ENCODE results near the gene SLC39A1. TPM values are rescaled to one million over a fixed set of nuclear protein-coding genes. Genes with fewer than 3 reads are reported as not detected.

The SLC39A1 gene
- total and polyA plus RNA-seq, 2 donors (not counting 3 experiments of a cell fraction or from before 2014, with no cell fraction given): 75.8 to 98.0 TPM

DNA sequence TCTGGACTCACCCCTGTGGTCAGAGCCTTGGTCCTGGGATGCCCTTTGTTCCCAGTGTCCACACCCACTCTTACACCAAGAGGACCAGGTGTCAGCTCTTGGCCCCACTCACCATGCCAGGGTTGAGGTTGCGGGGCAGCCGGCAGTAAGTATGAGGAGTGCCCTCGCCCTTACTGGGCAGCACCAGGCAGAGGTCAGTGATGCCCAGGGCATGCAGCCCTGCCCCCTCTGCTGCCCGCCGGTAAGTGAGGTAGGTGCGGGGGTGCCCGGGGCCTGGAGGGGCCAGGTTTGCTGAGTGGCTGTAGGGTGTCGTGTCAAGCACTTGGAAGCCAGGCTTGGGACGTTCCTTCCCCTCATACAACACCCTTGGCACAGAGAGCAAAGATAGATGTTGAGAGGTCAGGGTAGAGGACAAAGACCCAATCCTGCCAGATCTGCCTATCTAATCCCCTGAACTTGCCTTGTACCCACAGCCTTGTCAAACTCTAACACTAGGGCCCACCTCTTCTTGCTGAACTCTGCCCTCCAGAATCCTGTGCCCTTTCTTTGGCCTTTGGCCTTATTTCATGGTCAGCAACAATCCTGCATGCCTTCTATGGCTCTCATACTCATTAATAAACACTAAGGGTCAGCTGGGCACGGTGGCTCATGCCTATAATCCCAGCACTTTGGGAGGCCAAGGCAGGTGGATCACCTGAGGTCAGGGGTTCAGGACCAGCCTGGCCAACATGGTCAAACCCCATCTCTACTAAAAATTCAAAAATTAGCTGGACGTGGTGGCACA is 20.4 kb downstream of the SLC39A1 start:
- BruUV-seq (replicated peaks): no TSS peak
- no peaks in the 10 kb centered on the region for H3K9me1 ChIP-seq (replicated peaks; ENCODE audit: control insufficient read depth, extremely low read depth, insufficient read depth, low read length)
- intact Hi-C loops (cut with micrococcal nuclease) (no loop called here), dilution Hi-C loops (cut with MboI; ENCODE audit: extremely low pct_ligation_motif_present, low sequenced_read_pairs) (no loop called here)
- H3K79me2 ChIP-seq (ENCODE audit: control insufficient read depth, insufficient read depth, low read length): peaks cover 16% of the 10 kb centered on the region
- TF ChIP-seq FOS (IDR thresholded peaks at IDR 0.05; ENCODE audit: borderline replicate concordance, insufficient read depth, low read length) (no peak), MYC (IDR thresholded peaks at IDR 0.05; ENCODE audit: low read depth, low read length) (no peak), POLR2A (IDR thresholded peaks at IDR 0.05; ENCODE audit: low read depth, low read length) (no peak), EZH2 (IDR thresholded peaks at IDR 0.05; ENCODE audit: borderline replicate concordance, low read depth, low read length, severe bottlenecking) (no peak), JUN (IDR thresholded peaks at IDR 0.05; ENCODE audit: borderline replicate concordance, insufficient read depth, insufficient read length, low read depth) (no peak), POLR2AphosphoS5 (IDR thresholded peaks at IDR 0.05; ENCODE audit: insufficient read depth, low read depth, low read length) (no peak), GATA2 (IDR thresholded peaks at IDR 0.05; ENCODE audit: insufficient read depth, insufficient read length, low read depth, low read length) (no peak)
- TF ChIP-seq, protein P1, sequence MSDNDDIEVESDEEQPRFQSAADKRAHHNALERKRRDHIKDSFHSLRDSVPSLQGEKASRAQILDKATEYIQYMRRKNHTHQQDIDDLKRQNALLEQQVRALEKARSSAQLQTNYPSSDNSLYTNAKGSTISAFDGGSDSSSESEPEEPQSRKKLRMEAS (IDR thresholded peaks at IDR 0.05; ENCODE audit: insufficient read depth, insufficient read length): no peak
- TF ChIP-seq, protein P2, sequence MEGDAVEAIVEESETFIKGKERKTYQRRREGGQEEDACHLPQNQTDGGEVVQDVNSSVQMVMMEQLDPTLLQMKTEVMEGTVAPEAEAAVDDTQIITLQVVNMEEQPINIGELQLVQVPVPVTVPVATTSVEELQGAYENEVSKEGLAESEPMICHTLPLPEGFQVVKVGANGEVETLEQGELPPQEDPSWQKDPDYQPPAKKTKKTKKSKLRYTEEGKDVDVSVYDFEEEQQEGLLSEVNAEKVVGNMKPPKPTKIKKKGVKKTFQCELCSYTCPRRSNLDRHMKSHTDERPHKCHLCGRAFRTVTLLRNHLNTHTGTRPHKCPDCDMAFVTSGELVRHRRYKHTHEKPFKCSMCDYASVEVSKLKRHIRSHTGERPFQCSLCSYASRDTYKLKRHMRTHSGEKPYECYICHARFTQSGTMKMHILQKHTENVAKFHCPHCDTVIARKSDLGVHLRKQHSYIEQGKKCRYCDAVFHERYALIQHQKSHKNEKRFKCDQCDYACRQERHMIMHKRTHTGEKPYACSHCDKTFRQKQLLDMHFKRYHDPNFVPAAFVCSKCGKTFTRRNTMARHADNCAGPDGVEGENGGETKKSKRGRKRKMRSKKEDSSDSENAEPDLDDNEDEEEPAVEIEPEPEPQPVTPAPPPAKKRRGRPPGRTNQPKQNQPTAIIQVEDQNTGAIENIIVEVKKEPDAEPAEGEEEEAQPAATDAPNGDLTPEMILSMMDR (IDR thresholded peaks at IDR 0.05; ENCODE audit: extremely low read depth in 1 of 2, insufficient read depth in 1 of 2, low read depth in 1 of 2, low read length in 2 of 2): no peak
- H3K27ac ChIP-seq (ENCODE audit: insufficient read depth, low read depth, low read length): no peak overlapping the region
- DNase-seq (ENCODE audit: low read depth, low spot score): no peak
- no peaks in the 10 kb centered on the region for H3K27me3 ChIP-seq (ENCODE audit: control insufficient read depth in 2 of 2, insufficient read depth in 2 of 2, low read length in 2 of 2)
- no peaks in the 10 kb centered on the region for H3K9me3 ChIP-seq (replicated peaks; ENCODE audit: control insufficient read depth, insufficient read depth, low read length)
- no peak overlapping the region for H2AFZ ChIP-seq (ENCODE audit: low read depth, low read length)
- H3K36me3 ChIP-seq (ENCODE audit: control insufficient read depth in 2 of 2, extremely low read depth in 1 of 2, insufficient read depth in 2 of 2, low read length in 2 of 2): peaks cover 2 to 36% of the 10 kb centered on the region in 2 experiments
- CTCF ChIA-PET: interaction anchor here (3.9 to 5.3 kb wide), 3 partner anchors 15 to 121 kb away, joined by 34 to 65 read pairs (median 37); partner anchors contain the start of gene CREB3L4
- H3K4me3 ChIP-seq (replicated peaks in 1 of 3; ENCODE audit: insufficient read depth in 1 of 3, low read depth in 1 of 3, low read length in 3 of 3): no peak overlapping the region
- no peak overlapping the region for H3K9ac ChIP-seq (replicated peaks; ENCODE audit: extremely low read depth, insufficient read depth, low read length)
- FAIRE-seq: no peak
- peaks cover 9% of the 10 kb centered on the region for H3K4me1 ChIP-seq (ENCODE audit: control insufficient read depth, extremely low read depth, insufficient read depth, low read length)
- no peaks in the 10 kb centered on the region for H4K20me1 ChIP-seq (replicated peaks; ENCODE audit: control insufficient read depth, extremely low read depth, insufficient read depth, low read length)
- no peak overlapping the region for H3K4me2 ChIP-seq (ENCODE audit: insufficient read depth, low read length)
- POLR2A ChIA-PET: interaction anchor here (0.6 kb wide), 1 partner anchor 47 kb away, joined by 8 read pairs; no protein-coding TSS in a partner anchor
